ENCODE measurements around the gene ARHGAP12.
A peak's percentile ranks its signal among the peaks of the same experiment; 100 is the strongest.

Gene ARHGAP12

DNA sequence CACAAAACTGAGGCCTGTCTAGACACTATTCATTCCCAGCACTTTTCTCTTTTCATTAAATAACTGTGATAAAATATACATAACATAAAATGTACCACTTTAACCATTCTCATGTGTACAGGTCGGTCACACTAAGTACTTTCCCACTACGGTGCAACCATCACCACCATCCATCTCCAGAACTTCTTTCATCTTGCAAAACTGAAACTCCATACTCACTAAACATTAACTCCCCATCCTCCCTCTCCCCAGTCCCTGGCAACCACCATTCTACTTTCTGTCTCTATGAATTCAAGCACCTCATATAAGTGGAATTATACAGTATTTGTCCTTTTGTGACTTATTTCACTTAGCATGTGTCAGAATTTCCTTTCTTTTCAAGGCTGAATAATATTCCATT, 53.0 kb downstream of the ARHGAP12 start:
- no peak for DNase-seq

DNA sequence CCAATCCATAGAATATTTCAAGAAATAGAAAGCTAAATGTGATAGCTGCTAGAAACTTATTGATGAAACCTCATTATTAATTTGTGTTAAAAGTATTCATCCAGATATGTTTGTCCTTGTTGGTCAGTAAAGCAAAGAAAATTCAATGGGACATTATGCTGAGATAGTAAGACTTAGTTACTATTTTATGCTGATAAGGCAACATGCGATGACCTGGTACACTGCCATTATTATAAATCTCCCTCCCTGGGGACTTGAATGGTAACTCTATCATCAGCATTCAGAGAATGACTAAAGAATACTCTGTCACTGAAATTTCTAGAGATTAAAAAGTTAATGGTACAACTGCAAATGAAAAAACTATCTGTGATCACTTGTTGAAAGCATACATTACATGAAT, 54.9 kb downstream of the ARHGAP12 start:
- no peak for DNase-seq

GRCh38 chr10:31871266-31872065, 57.2 kb downstream of the ARHGAP12 start:
- no peak for DNase-seq

DNA sequence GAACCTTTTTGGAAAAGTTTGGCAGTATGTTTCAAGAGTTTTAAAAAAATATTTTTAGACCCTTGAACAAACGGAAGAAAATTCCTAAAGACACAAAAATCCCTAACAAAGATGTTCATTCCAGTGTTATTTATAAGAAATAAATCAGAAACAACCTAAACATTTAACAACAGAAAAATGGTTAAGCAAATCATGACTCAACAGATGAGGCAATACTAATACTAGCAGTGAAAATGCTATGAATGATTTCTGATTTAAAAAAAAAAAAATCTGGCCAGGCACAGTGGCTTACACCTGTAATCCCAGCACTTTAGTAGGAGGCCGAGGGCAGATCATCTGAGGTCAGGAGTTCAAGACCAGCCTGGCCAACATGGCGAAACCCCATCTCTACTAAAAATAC, 61.0 kb downstream of the ARHGAP12 start:
- DNase-seq: peak; percentile 26

DNA sequence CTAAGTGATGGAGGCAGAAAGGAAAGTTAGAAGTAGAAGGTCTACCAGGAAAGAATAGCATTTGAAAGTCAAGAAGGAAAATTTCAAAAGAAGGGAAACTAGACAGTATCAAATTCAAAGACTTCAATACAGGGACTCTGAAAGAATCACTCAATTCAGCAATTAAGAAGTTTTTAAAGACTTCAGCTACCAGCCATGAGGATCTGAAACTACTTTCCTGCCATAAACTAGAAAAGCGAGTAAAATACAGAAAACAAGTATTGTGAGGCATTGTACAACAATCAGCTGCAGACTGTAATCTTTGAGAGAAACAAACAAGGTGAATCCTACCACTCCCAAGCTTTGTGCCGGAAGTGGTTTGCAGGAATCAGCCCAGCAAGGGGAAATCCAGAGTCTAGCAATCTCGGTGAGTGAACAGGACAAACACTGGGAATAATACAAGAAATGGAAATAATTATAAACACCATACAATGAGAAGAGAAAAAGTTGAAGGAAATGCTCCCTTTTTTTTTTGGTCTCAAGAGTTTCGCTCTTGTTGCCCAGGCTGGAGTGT, 62.4 kb downstream of the ARHGAP12 start:
- DNase-seq: no peak

DNA sequence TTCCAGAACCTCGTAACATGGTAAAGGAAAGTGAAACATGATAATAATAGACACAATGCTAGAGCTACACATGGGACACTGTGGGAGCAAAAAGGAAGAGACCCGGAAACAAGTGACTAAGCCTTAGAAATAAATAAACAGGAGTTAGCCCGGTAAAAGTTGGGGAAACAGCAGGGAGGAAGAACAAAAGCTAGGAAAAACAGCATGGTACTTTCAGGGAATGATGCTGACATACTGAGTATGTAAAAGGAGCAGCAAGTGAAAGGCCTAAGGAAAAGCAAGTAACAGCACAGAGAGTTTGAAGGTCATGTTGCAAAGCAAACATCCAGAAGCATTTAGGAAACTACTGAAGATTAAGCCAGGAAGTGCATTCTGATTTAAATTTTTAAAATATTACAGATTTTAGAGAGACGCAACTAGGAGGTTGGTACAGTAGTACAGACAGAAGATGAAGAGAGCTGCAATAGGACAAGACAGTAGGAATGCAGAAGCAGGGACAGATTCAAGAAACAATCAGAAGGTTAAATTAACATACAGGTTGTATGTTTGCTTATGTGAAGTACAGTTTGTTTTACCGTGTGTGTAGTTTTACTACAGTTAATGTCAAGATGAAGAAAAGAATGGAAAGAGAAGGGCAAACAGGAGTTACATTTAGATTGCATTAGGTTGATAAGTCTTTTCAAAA, 63.7 kb downstream of the ARHGAP12 start:
- DNase-seq: no peak

DNA sequence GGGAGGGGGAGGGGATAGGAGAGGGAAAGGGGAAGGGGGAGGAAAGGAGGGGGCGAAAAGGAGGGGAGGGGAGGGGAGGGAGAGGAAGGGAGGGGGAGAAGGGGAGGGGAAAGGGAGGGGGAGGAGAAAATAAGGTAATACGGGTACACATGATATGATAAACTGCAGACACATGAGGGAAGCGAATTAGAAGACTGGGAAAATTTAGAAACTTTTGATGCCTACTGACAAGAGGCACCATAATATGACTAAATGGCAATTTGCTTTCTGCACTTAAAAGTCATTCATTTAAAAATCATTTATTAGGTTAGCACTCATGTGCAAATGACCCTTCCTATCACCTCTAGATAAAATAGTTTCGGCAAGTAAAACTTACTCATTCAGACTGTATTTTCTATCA, 73.6 kb downstream of the ARHGAP12 start:
- DNase-seq: no peak

DNA sequence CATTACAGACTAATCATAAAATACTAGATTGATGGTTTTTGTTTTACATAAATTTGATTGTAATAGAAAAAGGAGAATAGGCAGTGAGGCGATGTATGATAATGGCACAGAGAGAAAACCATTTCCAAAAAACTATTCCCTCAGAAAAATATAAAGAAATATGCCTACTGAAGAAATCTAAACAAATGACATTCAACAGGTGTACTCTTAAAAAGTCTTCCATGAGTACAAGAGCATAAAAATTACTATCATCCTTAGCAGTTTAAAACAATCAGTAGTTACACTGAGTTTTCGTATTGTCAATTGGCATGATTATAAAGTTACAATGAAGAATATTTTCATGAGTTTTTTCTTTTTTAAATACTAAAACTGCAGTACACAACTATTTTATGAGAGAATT, 75.0 kb downstream of the ARHGAP12 start:
- DNase-seq: no peak

GRCh38 chr10:31851216-31851615, 77.4 kb downstream of the ARHGAP12 start:
- no peak for DNase-seq

- DNase-seq: no peak
Observed at GRCh38 chr10:31847515-31847914, 81.1 kb downstream of the ARHGAP12 start.

GRCh38 chr10:31838709-31839108, 89.9 kb downstream of the ARHGAP12 start:
- DNase-seq: no peak

GRCh38 chr10:31838065-31838464, 90.6 kb downstream of the ARHGAP12 start:
- DNase-seq: no peak

- peak; percentile 29 for DNase-seq
Observed at GRCh38 chr10:31836569-31837406, 91.8 kb downstream of the ARHGAP12 start.

DNA sequence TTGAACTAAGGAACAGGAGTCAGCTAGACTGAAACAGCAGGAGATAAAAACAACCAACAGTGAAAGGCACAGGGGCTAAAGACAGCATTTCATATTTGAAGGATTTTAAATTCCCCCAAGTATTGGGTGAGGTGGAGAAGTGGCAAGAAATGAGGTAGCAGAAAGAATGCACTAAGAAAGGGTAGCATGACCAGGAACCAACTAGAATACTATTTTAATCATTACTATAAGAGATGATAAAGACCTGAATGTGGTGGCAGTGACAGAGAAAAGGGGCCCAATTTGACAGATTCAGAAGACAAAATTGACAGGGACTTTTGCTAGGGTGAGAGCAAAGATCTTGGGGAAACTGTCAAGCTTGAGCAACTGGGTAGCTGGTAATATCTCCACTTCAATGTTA, 94.9 kb downstream of the ARHGAP12 start:
- no peak for DNase-seq

- no peak for DNase-seq
Observed at GRCh38 chr10:31832261-31832660, 96.4 kb downstream of the ARHGAP12 start.

DNA sequence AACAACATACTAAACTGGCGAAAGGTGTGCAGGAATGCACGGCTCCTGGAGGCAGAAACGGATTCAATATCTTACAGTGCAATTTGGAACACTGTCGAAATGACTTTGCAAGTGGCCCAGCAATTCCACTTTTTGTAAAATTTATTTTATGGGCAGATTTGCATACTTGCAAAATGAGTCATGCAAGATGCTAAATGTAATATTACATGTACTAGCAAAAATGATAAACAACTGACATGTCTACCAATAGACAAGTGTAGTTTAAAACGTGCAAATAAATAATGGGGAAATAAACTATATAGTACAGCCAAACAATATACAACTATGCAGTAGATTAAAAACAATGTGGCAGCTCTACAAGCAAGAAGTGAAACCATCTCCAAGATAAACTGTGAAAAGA, 97.7 kb downstream of the ARHGAP12 start:
- peak; percentile 65 for DNase-seq

DNA sequence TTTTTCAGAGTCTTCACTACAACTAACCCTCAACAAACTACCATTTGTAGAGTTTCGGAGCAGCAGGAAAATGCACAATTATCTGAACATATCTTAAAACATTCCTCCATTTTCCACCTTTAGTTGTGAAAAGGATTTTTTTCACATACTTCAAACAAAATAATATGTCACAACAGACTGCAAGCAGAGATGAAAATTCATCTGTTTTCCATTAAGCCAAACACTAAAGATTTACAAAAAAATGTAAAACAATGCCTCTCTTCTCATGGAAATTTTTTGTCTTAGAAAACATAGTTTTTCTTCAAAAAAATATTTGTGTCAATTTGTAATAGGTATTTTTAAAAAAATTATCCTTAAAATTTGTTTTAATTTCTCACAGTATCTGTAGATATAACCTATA, 98.9 kb downstream of the ARHGAP12 start:
- no peak for DNase-seq

- no peak for DNase-seq
Observed at GRCh38 chr10:31823358-31823757, 105.3 kb downstream of the ARHGAP12 start.

DNA sequence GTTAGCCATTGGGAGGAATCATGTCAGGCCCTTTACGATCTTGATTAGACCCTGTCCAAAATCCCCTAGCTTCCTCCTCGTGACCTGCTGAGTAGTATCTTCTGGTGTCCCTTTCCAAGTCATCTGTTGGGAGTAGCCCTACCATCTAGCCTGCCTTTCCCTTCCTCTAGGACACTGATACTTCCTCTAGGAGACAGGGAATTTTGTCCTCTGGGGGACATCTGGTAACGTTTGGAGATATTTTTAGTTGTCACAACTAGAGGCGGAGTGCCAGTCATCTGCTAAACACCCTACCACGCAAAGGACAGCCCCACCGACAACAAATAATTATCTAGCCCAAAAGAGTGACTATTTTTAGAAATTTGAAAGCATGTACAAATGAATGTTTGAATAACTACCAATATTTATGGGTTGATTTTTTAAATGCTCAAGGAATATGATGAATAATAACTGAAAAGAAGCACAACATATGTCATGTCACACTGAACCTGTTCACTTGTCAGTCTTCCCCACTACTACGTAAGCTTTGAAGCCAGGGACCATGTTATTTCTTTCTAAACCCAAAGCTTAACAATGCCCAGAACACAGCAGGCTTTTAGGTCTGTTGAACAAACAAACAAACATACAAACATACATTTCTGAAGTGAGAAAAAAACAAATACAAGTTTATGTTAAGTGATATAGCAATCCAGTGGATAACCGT, 105.9 kb downstream of the ARHGAP12 start:
- DNase-seq: no peak

DNA sequence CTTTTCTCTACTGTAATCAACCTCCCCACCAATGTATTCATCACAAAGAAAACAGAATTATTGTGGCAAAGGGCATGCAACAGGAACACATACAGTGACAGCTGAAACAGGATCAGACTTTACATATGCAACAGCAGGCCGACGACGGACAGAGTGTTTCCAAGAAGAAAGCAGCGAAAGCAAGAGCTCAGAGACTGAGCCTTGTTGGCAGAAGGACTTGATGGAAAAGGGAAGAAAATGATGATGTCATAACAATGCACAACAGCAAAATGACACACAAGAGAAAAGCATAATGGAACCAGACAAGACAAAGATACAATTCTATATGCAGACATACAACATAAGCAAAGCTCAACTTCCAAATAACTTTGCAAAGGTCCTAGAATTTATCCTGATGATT, 106.5 kb downstream of the ARHGAP12 start:
- peak; percentile 35 for DNase-seq

DNA sequence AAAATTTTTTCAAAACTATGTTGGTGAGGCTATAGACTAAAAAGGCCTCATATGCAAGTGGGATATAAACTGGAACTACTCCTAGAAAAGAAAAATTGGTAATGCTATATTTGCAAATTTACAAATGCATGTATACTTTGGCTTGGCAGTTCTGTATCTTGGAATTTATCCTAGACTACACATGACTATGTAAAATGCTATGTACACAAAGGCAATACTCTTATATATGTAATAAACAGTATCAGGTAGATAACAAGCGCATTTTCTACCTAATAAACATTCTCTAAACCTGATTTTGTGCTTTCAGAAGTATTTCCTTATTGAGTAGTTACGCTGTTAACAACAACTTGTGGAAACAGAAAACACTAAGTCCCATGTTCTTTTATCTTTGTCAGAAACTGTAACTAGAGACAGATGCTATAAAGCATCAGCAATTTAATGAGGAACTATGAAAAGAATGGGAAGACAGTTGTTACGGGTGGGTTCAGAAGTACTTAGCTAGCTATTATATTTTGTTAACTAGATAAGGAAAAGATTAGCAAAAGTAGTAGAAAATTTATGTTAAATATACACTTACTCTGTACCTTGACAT, 107.8 kb downstream of the ARHGAP12 start:
- DNase-seq: peak; percentile 29

DNA sequence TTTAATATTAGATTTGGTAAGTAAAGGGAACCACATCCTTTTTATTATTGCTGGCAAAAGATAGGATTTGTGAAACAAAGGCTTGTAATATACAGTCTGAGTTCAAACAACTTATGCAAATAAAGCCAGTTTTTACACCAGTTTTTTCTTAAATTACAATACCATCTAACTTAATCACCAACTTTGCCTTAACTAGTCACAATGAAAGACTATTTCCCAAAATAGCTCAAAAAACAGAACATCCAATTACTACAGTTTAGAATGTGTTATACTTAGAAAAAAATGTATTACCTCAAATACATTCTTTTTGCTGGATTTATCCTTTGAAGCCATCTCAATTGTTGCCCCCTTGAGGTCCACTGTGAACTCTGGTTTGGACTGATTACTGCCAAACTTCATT, 108.5 kb downstream of the ARHGAP12 start:
- DNase-seq: peak; percentile 53
